ENCODE measurements around the gene GGT5.

DNA sequence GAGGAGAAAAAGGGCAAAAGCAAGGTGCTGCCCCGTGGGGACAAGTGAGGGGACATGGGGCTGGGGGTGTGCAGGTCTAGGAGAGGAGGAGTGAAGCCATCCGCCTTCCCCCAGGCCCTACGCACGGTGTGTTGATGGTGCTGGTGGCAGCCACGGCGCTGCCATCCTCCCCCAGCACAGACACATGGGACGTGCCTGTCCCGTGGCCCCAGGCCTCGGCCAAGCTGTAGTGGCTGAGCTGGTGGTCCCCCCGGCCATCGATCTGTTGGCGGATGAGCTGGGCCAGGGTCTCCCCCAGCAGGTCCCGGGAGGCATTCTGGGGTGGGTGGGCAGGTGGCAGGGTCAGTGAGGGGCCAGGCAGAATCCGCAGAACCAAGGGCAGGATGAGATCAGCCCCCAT is 18.9 kb downstream of the GGT5 start:
- TF ChIP-seq TAF1 (IDR thresholded peaks at IDR 0.05; ENCODE audit: borderline replicate concordance, insufficient read depth, low read length) (no peak), FOXP2 (optimal IDR thresholded peaks at IDR 0.05; ENCODE audit: borderline replicate concordance, extremely low read depth, extremely low read length, insufficient read depth) (no peak)
